ENCODE measurements around the gene KCNG2.

DNA sequence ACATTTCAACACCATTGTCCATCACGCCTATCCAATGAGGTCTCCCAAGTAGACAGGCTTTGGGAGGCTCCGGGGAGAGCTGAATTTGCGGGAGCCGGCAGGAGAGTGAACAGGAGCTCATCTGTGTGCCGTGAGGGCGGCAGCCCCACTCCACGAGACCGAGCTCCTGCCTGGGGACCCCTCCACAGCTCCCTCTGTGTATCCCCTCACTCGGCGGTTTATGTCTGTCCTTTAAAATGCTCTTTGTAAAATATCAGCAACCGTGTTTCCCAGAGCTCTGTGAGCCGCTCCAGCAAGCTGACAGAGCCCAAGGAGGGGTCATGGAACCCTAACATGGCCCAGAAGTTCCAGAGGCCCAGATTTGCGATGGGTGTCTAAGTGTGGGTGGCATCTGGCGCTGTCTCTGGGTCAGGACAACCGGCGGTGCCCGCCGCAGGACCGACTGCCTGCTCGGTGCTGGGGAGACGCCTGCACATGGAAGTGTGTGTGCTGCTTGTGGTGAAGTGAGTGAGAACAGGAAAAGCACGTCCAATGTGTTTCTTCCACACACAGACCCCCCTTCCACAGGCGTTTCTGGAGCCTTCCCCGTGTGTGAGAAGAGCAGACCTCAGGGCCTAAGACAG is 118.9 kb downstream of the KCNG2 start:
- TF ChIP-seq EZH2 (IDR thresholded peaks at IDR 0.05): no peak
- no peak for TF ChIP-seq CTCF (IDR thresholded peaks at IDR 0.05)

All from neural progenitor cell (in vitro differentiated cells).